KOPT-K1 (cell line): Measurements from ENCODE around the gene NOXO1.

Experiments used
- H3K27ac ChIP-seq: fragments of 200-600 bp; sonication (generic); 2 replicates; pipeline ENCODE4 v1.5.1; 2016; ENCODE audit warnings: antibody characterized with exemption, mild to moderate bottlenecking, low read depth, low read length; ENCODE audit not compliant: poor library complexity, severe bottlenecking
- H3K36me3 ChIP-seq: fragments of 200-600 bp; sonication (generic); 2 replicates; pipeline ENCODE4 v1.5.1; 2017; ENCODE audit warnings: antibody characterized with exemption, mild to moderate bottlenecking, low read length, moderate library complexity; ENCODE audit not compliant: insufficient read depth
- H3K9me3 ChIP-seq: fragments of 200-600 bp; sonication (generic); 2 replicates; pipeline ENCODE4 v1.5.1; 2017; ENCODE audit warnings: antibody characterized with exemption, low read length, mild to moderate bottlenecking; ENCODE audit not compliant: insufficient read depth, poor library complexity, severe bottlenecking

The NOXO1 gene

DNA sequence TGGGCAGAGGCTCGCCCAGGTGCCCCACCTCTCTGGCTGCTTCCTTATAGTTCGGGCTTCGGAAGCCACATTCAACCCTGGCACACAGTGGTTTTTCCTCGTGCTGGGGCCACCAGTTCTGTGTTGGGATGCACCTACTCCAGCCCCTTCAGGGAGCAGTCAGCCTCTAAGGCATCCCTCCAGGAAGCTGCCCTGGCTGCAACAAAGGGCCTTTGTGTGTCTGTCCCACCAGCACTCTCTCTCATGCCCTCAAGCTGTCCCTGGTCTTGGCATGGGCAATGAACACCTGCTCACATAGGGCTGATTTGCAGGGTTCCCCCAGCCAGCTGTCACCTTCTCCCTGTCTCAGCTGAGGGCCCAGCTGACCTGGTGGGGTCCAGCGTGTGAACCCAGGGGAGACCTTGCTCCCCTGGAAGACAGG lies 754 bp upstream of the NOXO1 start:
- Histone ChIP-seq H3K9me3 (no peaks in the 10 kb centered on the region), H3K36me3 (peaks cover 38% of the 10 kb centered on the region), H3K27ac (no peak overlapping the region)

DNA sequence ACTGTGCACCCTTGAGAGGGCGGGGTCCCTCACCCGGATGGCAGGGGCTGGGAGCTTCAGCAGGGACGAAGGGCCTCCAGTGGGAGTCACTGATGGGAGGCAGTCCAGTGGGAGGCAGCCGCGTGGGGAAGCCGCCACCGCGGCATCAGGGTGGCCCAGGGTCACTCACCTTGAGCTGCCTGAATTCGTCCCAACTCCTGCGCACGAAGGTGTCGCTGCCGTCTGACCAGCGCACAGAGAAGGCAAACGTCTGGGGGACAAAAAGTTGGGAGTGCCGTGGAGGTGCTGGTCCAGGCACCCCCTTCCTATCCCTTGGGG lies 540 bp downstream of the NOXO1 start:
- Histone ChIP-seq H3K36me3 (peaks cover 40% of the 10 kb centered on the region), H3K9me3 (no peaks in the 10 kb centered on the region), H3K27ac (no peak overlapping the region)

DNA sequence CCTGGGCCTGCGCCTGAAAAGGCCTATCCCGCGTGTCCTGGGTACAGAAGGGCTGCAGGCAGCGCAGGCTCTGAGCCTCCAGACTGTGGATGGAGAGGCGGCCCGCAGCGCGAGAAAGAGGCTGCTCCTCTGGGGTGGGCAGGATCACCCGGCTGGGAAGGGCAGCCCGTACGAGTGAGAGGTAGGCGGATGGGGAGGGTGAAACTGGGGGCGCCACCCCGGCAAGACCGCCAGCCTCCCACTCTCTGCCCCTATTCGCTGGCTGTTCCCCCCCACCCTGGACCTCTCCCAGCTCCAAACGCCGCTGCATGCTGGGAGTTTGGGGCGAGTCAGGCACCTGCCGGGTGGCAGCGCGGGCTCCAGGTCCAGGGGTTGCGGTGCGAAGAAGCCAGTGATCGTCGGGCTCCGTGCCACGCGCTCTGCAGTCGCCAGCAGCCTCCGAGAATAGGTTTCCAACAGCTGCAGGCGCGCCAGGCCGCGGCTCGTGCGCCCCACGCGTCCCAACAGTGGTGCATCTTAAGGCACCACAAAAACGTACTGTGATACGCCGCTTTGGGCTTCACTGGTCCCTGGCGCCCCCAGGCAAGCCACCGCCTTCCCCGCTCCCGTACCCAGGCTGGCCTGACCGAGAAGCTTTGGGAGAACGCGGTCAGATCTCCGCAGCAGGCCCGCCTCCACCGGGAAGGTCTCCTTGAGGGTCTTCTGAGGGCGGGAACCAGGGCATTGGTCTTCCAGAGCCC lies 1.1 kb downstream of the NOXO1 start:
- peaks cover 42% of the 10 kb centered on the region for H3K36me3 ChIP-seq
- no peaks in the 10 kb centered on the region for H3K9me3 ChIP-seq
- no peak overlapping the region for H3K27ac ChIP-seq

DNA sequence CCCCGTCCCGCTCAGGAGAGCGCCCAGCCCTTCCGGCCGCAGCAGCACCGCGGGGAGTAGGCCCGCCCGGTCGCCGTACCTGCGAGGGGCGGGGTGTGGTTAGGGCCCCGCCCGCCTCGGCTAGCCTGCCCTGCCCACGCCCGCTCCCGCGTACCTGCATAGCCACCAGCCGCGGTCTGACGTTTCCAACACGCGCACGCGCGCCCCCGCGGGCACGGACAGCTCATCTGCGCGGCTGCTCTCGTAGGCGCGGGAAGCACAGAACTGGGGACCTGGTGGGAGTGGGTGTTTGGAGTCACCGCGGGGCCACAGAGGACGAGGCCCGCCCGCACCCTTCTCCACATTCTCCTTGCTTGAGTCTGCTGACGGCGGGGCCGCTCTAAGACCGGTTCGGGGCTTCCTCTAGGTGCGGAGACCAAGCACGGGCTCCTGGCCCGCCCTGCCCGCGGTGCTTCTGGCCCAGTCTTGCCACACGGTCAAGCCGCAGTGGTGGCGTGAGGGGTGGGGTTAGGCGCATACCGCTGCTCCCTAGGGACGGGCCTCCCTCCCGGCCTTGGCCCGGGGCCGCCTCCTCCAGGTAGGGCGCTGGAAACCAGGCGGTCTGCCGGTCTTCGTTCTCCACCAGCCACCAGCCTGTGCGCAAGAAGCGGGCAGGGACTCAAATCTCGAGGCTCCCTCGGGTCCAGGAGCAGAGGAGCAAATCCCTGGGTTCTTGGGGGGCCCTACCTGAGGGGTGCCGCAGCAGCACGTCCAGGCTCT lies 1.8 kb downstream of the NOXO1 start:
- Histone ChIP-seq H3K9me3 (no peaks in the 10 kb centered on the region), H3K27ac (no peak overlapping the region), H3K36me3 (peaks cover 50% of the 10 kb centered on the region)

DNA sequence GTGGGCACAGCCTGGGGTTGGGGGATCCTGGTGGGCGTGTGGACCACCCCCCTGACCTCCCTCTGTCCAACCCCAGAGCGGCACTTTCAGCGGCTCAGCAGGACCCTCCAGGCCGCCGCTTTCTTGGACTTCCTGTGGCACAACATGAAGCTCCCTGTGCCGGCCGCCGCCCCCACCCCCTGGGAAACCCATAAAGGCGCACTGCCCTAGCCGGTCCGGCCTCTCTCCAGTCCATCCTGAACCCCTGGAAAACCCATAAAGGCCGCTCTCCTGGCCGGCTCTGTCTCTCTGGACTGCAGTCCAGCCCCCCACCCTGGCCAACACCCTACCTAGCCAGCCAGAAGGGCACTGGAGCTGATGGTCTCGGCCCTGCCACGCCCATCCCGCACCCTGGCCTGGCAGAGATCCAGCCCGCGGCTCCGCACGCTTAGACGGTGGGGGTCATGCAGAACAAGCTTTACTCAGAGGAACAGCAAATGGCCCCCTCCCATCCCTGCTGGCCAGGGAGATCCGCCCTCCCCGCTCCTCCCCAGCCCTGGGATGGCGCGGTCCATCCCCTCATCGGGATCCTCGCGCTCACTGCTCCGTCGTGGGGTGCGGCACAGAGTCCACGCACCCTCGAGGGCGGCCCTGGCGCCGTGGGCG lies 2.7 kb downstream of the NOXO1 start:
- Histone ChIP-seq H3K9me3 (no peaks in the 10 kb centered on the region), H3K27ac (no peak overlapping the region), H3K36me3 (peaks cover 54% of the 10 kb centered on the region)

DNA sequence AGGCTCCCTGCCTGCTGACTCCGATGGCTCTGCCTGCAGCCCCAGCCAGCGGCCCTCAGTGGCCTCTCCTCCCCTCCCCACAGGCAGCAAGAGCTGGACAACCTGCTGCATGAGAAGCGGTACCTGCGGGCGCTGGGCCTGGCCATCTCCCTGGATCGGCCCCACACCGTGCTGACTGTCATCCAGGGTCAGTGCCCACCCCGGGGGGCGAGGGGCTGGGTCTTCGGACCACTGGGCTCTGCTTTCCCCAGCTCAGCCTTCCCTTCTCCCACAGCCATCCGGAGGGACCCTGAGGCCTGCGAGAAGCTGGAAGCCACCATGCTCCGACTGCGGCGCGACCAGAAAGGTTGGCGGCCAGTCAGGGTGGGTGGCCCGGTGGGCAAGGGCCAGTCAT lies 3.4 kb downstream of the NOXO1 start:
- H3K27ac ChIP-seq = no peak overlapping the region
- H3K9me3 ChIP-seq = no peaks in the 10 kb centered on the region
- peaks cover 54% of the 10 kb centered on the region for H3K36me3 ChIP-seq

DNA sequence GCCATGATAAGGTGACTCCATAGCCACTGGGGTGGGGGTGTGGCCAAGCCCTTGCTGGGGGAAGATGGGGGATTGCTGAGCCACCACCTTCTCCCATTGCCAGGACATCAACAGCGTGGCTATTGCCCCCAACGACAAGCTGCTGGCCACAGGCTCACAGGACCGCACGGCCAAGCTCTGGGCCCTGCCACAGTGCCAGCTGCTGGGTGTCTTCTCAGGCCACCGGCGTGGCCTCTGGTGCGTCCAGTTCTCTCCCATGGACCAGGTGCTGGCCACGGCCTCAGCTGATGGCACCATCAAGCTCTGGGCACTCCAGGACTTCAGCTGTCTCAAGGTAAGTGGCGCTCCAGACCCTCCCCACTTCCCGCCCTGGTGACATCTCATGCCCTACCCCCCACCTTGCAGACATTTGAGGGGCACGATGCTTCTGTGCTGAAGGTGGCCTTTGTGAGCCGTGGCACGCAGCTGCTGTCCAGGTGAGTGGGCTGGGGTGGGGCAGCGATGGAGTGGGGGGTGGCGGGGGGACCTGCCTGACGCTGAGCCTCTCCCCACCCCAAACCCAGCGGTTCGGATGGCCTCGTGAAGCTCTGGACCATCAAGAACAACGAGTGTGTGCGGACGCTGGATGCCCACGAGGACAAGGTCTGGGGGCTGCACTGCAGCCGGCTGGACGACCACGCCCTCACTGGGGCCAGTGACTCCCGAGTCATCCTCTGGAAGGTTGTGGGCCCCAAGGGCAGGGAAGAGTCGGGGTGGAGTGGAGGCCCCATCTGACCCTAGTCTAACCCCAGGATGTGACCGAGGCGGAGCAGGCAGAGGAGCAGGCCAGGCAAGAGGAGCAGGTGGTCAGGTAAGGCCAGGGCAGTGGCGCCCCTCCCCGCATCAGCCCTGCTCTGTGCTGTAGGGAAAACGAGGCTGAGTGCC lies 4.1 kb downstream of the NOXO1 start:
- Histone ChIP-seq H3K36me3 (peaks cover 54% of the 10 kb centered on the region), H3K9me3 (no peaks in the 10 kb centered on the region), H3K27ac (no peak overlapping the region)

DNA sequence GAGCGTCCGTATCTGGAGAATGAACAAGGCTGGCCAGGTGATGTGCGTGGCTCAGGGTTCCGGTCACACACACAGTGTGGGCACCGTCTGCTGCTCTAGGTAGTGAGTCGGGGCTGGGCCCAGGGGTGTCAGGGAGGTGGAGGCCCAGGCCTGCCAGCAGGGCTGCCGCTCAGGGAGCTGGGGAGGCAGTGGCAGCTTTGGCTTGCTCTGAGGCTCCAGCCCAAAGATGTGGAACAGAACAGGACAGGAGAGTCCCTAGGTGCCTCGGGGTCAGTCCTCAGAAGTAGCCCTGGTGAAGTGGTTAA lies 5.1 kb downstream of the NOXO1 start:
- H3K36me3 ChIP-seq = peaks cover 54% of the 10 kb centered on the region

DNA sequence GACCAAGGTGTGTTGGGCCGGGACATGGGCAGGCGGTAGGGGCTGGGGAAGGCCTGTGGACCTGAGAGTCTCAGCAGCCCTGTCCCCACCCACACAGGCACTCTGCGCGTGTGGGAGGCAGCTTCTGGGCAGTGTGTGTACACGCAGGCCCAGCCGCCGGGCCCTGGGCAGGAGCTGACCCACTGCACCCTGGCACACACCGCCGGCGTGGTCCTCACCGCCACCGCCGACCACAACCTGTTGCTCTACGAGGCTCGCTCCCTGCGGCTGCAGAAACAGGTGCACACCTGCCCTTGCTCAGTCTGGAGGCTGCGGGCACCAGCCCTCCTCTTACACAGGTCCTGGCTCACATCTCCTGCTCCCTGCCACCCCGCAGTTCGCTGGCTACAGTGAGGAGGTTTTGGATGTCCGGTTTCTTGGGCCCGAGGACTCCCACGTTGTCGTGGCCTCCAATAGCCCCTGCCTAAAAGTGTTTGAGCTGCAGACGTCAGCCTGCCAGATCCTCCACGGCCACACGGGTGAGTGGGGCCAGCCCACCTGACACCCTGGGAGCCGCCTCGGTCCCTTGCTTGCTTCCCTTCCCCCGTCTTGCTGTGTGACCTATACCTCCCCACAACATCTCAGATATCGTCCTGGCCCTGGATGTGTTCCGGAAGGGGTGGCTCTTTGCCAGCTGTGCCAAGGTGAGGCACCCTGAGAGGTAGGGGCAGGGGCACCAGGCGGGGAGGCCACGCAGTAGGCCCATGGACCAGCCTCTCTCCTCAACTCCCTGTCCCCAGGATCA lies 5.6 kb downstream of the NOXO1 start:
- Histone ChIP-seq H3K27ac (no peak overlapping the region), H3K9me3 (no peaks in the 10 kb centered on the region), H3K36me3 (peaks cover 54% of the 10 kb centered on the region)

More for the DNA sequence above, 5.1 kb downstream of the NOXO1 start:
- Histone ChIP-seq H3K27ac (no peak overlapping the region), H3K9me3 (no peaks in the 10 kb centered on the region)

DNA sequence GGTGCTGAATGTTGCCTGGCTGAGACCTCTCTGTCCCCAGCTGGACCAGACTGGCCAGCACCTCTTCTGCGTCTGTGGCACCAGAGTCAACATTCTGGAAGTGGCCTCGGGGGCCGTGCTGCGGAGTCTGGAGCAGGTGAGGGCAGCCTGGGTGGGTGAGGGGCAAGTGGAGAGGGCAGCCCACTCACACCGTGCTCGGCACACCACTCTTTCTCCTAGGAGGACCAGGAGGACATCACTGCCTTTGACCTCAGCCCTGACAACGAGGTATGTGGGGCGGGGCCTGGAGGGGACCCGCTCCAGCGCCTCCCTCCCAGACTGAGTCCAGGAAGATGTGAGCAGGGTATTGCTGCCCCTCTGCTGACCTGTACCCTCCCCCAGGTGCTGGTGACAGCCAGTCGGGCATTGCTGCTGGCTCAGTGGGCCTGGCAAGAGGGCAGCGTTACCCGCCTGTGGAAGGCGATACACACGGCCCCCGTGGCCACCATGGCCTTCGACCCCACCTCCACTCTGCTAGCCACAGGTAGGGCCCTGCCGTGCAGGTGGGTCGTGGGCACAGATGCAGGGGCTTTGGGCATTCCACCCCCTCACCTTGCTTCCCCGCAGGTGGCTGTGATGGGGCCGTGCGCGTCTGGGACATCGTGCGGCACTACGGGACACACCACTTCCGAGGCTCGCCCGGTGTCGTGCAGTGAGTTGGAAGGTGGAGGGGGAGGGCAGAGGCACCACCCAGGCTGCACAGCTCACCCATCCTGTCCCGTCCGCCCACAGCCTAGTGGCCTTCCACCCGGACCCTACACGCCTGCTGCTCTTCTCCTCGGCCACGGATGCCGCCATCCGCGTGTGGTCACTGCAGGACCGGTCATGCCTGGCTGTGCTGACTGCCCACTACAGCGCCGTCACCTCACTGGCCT lies 6.9 kb downstream of the NOXO1 start:
- peaks cover 50% of the 10 kb centered on the region for H3K36me3 ChIP-seq
- no peak overlapping the region for H3K27ac ChIP-seq
- H3K9me3 ChIP-seq = no peaks in the 10 kb centered on the region

DNA sequence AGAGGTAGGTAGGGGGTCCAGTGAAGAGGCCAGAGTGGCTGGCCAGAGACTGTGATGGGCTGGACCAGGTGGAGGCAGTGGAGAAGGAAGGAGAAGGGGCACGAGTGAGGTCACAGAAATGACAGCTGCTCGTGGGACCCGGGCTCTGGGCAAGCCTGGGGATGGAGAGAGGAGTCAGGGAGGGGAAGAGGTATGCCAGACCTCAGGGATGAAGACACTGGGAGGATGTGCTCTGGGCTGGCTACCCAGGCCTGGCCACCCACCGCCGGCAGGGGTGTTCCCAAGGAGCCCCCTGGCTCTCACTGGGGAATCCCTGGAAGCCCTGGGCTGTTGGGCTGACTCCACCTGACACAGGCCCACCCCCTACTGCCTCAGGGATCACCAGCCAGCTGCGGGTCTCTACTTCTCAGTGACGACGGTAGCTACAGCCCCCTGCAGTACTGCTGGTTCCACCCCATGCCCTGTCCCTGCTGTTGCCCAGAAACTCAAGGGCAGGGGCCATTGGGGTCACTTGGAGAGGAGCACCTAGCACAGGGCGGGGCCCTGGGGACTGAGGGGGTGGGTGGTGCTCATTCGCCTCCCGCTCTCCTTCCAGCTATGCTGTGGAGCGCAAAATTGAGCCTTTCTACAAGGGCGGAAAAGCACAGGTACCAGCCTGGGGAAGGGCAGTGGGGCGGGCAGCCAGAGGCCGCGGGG lies 7.7 kb downstream of the NOXO1 start:
- no peaks in the 10 kb centered on the region for H3K9me3 ChIP-seq
- H3K36me3 ChIP-seq = peaks cover 46% of the 10 kb centered on the region
- H3K27ac ChIP-seq = no peak overlapping the region

DNA sequence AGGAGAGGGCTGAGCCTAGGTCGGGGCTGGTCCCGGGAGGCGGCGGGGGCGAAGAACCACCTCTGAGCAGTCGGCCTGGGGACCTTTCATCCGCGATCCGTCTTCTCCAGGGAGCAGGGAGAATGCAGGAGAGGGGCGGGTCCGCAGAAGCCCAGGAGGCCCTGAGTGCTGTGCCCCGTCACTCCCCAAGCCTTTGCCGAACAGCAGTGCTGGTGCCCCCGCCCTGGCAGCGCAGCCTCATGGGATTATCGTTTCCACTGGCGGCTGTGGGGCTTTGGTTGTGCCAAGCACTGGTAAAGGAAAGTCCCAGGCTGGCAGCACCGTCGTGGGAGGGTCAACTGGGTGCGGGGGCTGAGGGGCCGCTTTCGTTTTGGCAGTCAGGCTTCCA lies 8.8 kb downstream of the NOXO1 start:
- H3K36me3 ChIP-seq = peaks cover 34% of the 10 kb centered on the region
- H3K9me3 ChIP-seq = no peaks in the 10 kb centered on the region
- peak overlapping the region; percentile 77 for H3K27ac ChIP-seq

DNA sequence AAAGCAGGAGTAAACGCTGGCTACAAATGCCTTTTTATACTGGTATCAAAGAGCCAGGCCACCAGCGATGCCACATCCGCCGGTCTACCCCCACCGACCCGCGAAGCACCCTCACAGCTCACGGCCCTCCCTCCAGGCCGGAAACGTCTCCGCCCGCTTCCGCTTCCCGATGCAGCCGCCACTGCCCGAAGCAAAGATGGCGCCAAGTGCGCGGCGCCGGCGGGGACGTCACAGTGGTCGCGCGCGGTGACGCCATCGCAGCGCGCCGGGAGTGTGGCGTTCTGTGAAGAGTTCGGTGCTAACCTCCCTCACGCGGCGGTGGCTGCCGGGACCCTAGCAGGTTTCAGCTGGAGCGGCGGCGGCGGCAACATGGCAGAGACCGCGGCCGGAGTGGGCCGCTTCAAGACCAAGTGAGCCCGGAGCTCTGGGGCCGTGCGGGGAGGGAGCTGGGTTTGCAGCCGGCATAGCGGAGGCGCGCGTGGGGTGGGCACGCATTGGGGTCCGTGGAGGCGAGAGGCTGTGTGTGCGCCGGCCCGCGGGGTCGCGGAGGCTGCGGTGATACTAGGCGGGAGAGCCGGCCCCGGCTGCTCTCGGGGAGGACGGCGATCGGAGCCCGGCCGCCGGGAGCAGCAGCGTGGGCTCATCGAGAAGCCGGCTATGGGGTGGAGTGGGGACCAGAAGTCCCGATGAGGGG lies 9.3 kb downstream of the NOXO1 start, which contains the start of gene TBL3:
Gene TBL3, plus strand, starts transcription at position 258 of the 694 bp plus-strand sequence. Its CDS starts 112 bp downstream, at position 370.
- Histone ChIP-seq H3K27ac (peak within 1 kb of the TSS; percentile 77), H3K9me3 (no peaks in the 10 kb centered on the region), H3K36me3 (peaks cover 29% of the 10 kb centered on the region)
